ENCODE measurements around the gene IL1RL2. TPM values are rescaled to one million over a fixed set of nuclear protein-coding genes. Genes with fewer than 3 reads are reported as not detected.

IL1RL2 gene
- total and polyA plus RNA-seq, 2 of the 4 experiments (the other 2 are of a cell fraction): 0.09 to 0.36 TPM

GRCh38 chr2:102190430-102191107, 3.7 kb downstream of the IL1RL2 start:
- Histone ChIP-seq H3K27ac (ENCODE audit: insufficient read depth, low read length) (no peak overlapping the region), H3K56ac (ENCODE audit: extremely low read depth, insufficient read depth, low read length) (no peak overlapping the region), H3K14ac (replicated peaks; ENCODE audit: low read depth, low read length) (no peak overlapping the region), H4K5ac (ENCODE audit: low read depth, low read length) (no peak overlapping the region), H2AFZ (replicated peaks; ENCODE audit: low read length, poor library complexity) (no peak overlapping the region), H3K18ac (ENCODE audit: low read depth, low read length) (no peak overlapping the region), H3K4me3 (ENCODE audit: insufficient read depth, low read depth, low read length) (no peak overlapping the region), H3K23ac (ENCODE audit: low read depth, low read length) (no peak overlapping the region), H2BK5ac (ENCODE audit: low read depth, low read length, poor library complexity, severe bottlenecking) (no peak overlapping the region), H3K9me3 (ENCODE audit: control insufficient read depth, insufficient read depth, low read length) (no peaks in the 10 kb centered on the region), H2AK5ac (ENCODE audit: low read depth, low read length) (no peak overlapping the region), H3K27me3 (ENCODE audit: control insufficient read depth, insufficient read depth, low read length) (no peaks in the 10 kb centered on the region), H4K20me1 (ENCODE audit: insufficient read depth, low read length) (no peaks in the 10 kb centered on the region), H3K9ac (ENCODE audit: low read depth, low read length) (no peak overlapping the region), H3K79me1 (ENCODE audit: low read depth in 1 of 2, low read length in 2 of 2) (no peaks in the 10 kb centered on the region), H3K4me1 (ENCODE audit: control insufficient read depth, insufficient read depth, low read length) (peaks cover 3% of the 10 kb centered on the region; the same call in 1 of the 2 replicates), H4K91ac (ENCODE audit: insufficient read depth, low read depth, low read length) (no peak overlapping the region), H2BK15ac (ENCODE audit: low read depth, low read length) (no peak overlapping the region), H3K4me2 (ENCODE audit: low read depth, low read length) (no peak overlapping the region), H2BK120ac (ENCODE audit: low read depth, low read length) (no peak overlapping the region), H3K4ac (ENCODE audit: low read depth, low read length) (no peak overlapping the region), H3K36me3 (ENCODE audit: control insufficient read depth, insufficient read depth, low read length) (no peaks in the 10 kb centered on the region), H3K9me1 (ENCODE audit: insufficient read depth, low read length) (no peaks in the 10 kb centered on the region), H4K8ac (ENCODE audit: low read depth in 2 of 2, low read length in 2 of 2) (no peak overlapping the region), H2BK20ac (ENCODE audit: low read depth, low read length) (no peak overlapping the region), H2AK9ac (replicated peaks; ENCODE audit: low read depth, low read length, poor library complexity) (no peak overlapping the region)
- ChIA-PET CTCF (no interaction called here), POLR2A (ENCODE audit: unreplicated experiment) (no interaction called here)
- DNase-seq (no peak), ATAC-seq (ENCODE audit: low read depth) (no peak)
- BruUV-seq (replicated peaks): no TSS peak
- intact Hi-C loops (cut with micrococcal nuclease) (no loop called here), in situ Hi-C loops (cut with MboI; ENCODE audit: low sequenced_read_pairs) (no loop called here), dilution Hi-C loops (cut with HindIII; ENCODE audit: low sequenced_read_pairs, unreplicated experiment) (no loop called here)
- TF ChIP-seq FOS (IDR thresholded peaks at IDR 0.05; ENCODE audit: low read depth, low read length) (no peak), RAD21 (IDR thresholded peaks at IDR 0.05; ENCODE audit: low read length) (no peak), POLR2A (IDR thresholded peaks at IDR 0.05; ENCODE audit: low read depth, low read length) (no peak), NFE2L2 (IDR thresholded peaks at IDR 0.05; ENCODE audit: low read depth, low read length) (no peak), MXI1 (IDR thresholded peaks at IDR 0.05; ENCODE audit: borderline replicate concordance, low read depth, low read length) (no peak), CHD1 (IDR thresholded peaks at IDR 0.05; ENCODE audit: low read depth, low read length) (no peak)
- WGBS, 2 experiments (ENCODE audit: extremely low coverage in 2 of 2, insufficient read length in 1 of 2): no CpG with 5 or more reads among the region's 10 CpGs

Measured in IMR-90 (cell line).